Measurements from ENCODE around the gene PRKRIP1. TPM values are rescaled to one million over a fixed set of nuclear protein-coding genes. Genes with fewer than 3 reads are reported as not detected.
"Not testable (repeated sequence)": the region's sequence is repeated elsewhere in the genome, so short reads cannot be mapped to it uniquely, and the experiment has no call there.

PRKRIP1 gene
- polyA plus RNA-seq, 1 donor (not counting 4 experiments of a cell fraction or from before 2014, with no cell fraction given), result 12.5 TPM

- Histone ChIP-seq H3K4me2 (ENCODE audit: control insufficient read depth, extremely low read depth, insufficient read depth, low read depth, low read length) (no peak overlapping the region), H3K9me1 (ENCODE audit: control insufficient read depth, extremely low read depth, insufficient read depth, low read length) (no peaks in the 10 kb centered on the region), H3K79me2 (ENCODE audit: control insufficient read depth, insufficient read depth, low read length) (no peaks in the 10 kb centered on the region), H3K4me1 (ENCODE audit: control insufficient read depth, extremely low read depth, insufficient read depth, low read length) (peaks cover 10% of the 10 kb centered on the region), H4K20me1 (ENCODE audit: control insufficient read depth, extremely low read depth, insufficient read depth, low read length) (no peaks in the 10 kb centered on the region), H3K27me3 (ENCODE audit: control insufficient read depth, extremely low read depth, insufficient read depth, low read length) (no peaks in the 10 kb centered on the region), H3K9ac (ENCODE audit: control insufficient read depth, extremely low read depth, insufficient read depth, low read length) (no peak overlapping the region), H3K9me3 (ENCODE audit: control insufficient read depth, low read depth, low read length) (no peaks in the 10 kb centered on the region), H3K27ac (ENCODE audit: control insufficient read depth, insufficient read depth, low read length) (no peak overlapping the region), H2AFZ (ENCODE audit: control insufficient read depth, low read length) (no peak overlapping the region), H3K4me3 (ENCODE audit: control insufficient read depth in 2 of 3, extremely low read depth in 1 of 3, insufficient read depth in 2 of 3, low read depth in 1 of 3, low read length in 3 of 3) (no peak overlapping the region), H3K36me3 (ENCODE audit: control insufficient read depth in 2 of 2, extremely low read depth in 1 of 2, insufficient read depth in 2 of 2, low read length in 2 of 2) (peaks cover 4 to 8% of the 10 kb centered on the region in 2 experiments)
- TF ChIP-seq EZH2 (IDR thresholded peaks at IDR 0.05; ENCODE audit: low read length), result no peak
- TF ChIP-seq CTCF (optimal IDR thresholded peaks at IDR 0.05 in 1 of 3, IDR thresholded peaks at IDR 0.05 in 1 of 3, conservative IDR thresholded peaks at IDR 0.05 in 1 of 3; ENCODE audit: extremely low read depth in 1 of 3, insufficient read depth in 2 of 3, low read length in 3 of 3), result no peak
- no peak for DNase-seq (ENCODE audit: low read depth, low spot score)
- no peak for FAIRE-seq
- dilution Hi-C loops (cut with MboI; ENCODE audit: extremely low pct_ligation_motif_present, low sequenced_read_pairs), result no loop called here
Observed at GRCh38 chr7:102453319-102453718, 57.2 kb downstream of the PRKRIP1 start.

GRCh38 chr7:102454468-102454867, 58.3 kb downstream of the PRKRIP1 start:
- Histone ChIP-seq H3K4me1 (ENCODE audit: control insufficient read depth, extremely low read depth, insufficient read depth, low read length) (peaks cover 10% of the 10 kb centered on the region), H3K9me1 (ENCODE audit: control insufficient read depth, extremely low read depth, insufficient read depth, low read length) (no peaks in the 10 kb centered on the region), H3K27me3 (ENCODE audit: control insufficient read depth, extremely low read depth, insufficient read depth, low read length) (no peaks in the 10 kb centered on the region), H3K9me3 (ENCODE audit: control insufficient read depth, low read depth, low read length) (no peaks in the 10 kb centered on the region), H3K4me2 (ENCODE audit: control insufficient read depth, extremely low read depth, insufficient read depth, low read depth, low read length) (no peak overlapping the region), H3K36me3 (ENCODE audit: control insufficient read depth in 2 of 2, extremely low read depth in 1 of 2, insufficient read depth in 2 of 2, low read length in 2 of 2) (peaks cover 4 to 13% of the 10 kb centered on the region in 2 experiments), H3K79me2 (ENCODE audit: control insufficient read depth, insufficient read depth, low read length) (no peaks in the 10 kb centered on the region), H3K4me3 (ENCODE audit: control insufficient read depth in 2 of 3, extremely low read depth in 1 of 3, insufficient read depth in 2 of 3, low read depth in 1 of 3, low read length in 3 of 3) (no peak overlapping the region), H3K27ac (ENCODE audit: control insufficient read depth, insufficient read depth, low read length) (no peak overlapping the region), H2AFZ (ENCODE audit: control insufficient read depth, low read length) (no peak overlapping the region), H4K20me1 (ENCODE audit: control insufficient read depth, extremely low read depth, insufficient read depth, low read length) (no peaks in the 10 kb centered on the region), H3K9ac (ENCODE audit: control insufficient read depth, extremely low read depth, insufficient read depth, low read length) (no peak overlapping the region)
- dilution Hi-C loops (cut with MboI; ENCODE audit: extremely low pct_ligation_motif_present, low sequenced_read_pairs), result no loop called here
- no peak for TF ChIP-seq CTCF (optimal IDR thresholded peaks at IDR 0.05 in 1 of 3, IDR thresholded peaks at IDR 0.05 in 1 of 3, conservative IDR thresholded peaks at IDR 0.05 in 1 of 3; ENCODE audit: extremely low read depth in 1 of 3, insufficient read depth in 2 of 3, low read length in 3 of 3)
- TF ChIP-seq EZH2 (IDR thresholded peaks at IDR 0.05; ENCODE audit: low read length), result no peak
- FAIRE-seq, result no peak
- no peak for DNase-seq (ENCODE audit: low read depth, low spot score)

- DNase-seq (ENCODE audit: low read depth, low spot score); H4K20me1 ChIP-seq (ENCODE audit: control insufficient read depth, extremely low read depth, insufficient read depth, low read length); H3K27ac ChIP-seq (ENCODE audit: control insufficient read depth, insufficient read depth, low read length); H2AFZ ChIP-seq (ENCODE audit: control insufficient read depth, low read length); H3K9me3 ChIP-seq (ENCODE audit: control insufficient read depth, low read depth, low read length); H3K9ac ChIP-seq (ENCODE audit: control insufficient read depth, extremely low read depth, insufficient read depth, low read length); H3K4me3 ChIP-seq (ENCODE audit: control insufficient read depth in 2 of 3, extremely low read depth in 1 of 3, insufficient read depth in 2 of 3, low read depth in 1 of 3, low read length in 3 of 3); H3K27me3 ChIP-seq (ENCODE audit: control insufficient read depth, extremely low read depth, insufficient read depth, low read length); H3K79me2 ChIP-seq (ENCODE audit: control insufficient read depth, insufficient read depth, low read length); H3K9me1 ChIP-seq (ENCODE audit: control insufficient read depth, extremely low read depth, insufficient read depth, low read length); H3K4me2 ChIP-seq (ENCODE audit: control insufficient read depth, extremely low read depth, insufficient read depth, low read depth, low read length); FAIRE-seq; dilution Hi-C loops (cut with MboI; ENCODE audit: extremely low pct_ligation_motif_present, low sequenced_read_pairs): not testable (repeated sequence)
- Histone ChIP-seq H3K4me1 (ENCODE audit: control insufficient read depth, extremely low read depth, insufficient read depth, low read length) (peaks cover 10% of the 10 kb centered on the region), H3K36me3 (ENCODE audit: control insufficient read depth in 2 of 2, extremely low read depth in 1 of 2, insufficient read depth in 2 of 2, low read length in 2 of 2) (peaks cover 4 to 13% of the 10 kb centered on the region in 2 experiments)
Observed at GRCh38 chr7:102454932-102455331, 58.8 kb downstream of the PRKRIP1 start.
